Loucy (cell line): ENCODE results near the gene FUS.
A peak's percentile ranks its signal among the peaks of the same experiment; 100 is the strongest.

Experiments used
- H2AFZ ChIP-seq: fragments of 200-600 bp; sonication (generic); 2 replicates; pipeline ENCODE4 v1.6.0; 2016; ENCODE audit warnings: antibody characterized with exemption, mild to moderate bottlenecking, low read length, moderate library complexity
- H3F3A ChIP-seq: fragments of 200-600 bp; 2 replicates; pipeline ENCODE4 v1.6.0; 2016; ENCODE audit warnings: antibody characterized with exemption, low read depth, mild to moderate bottlenecking
- H3K27me3 ChIP-seq: fragments of 200-600 bp; sonication (generic); 2 replicates; pipeline ENCODE4 v1.6.1; 2014; ENCODE audit warnings: low read length, mild to moderate bottlenecking; ENCODE audit not compliant: insufficient read depth, poor library complexity, severe bottlenecking
- H3K36me3 ChIP-seq: fragments of 200-600 bp; sonication (generic); 2 replicates; pipeline ENCODE4 v1.6.1; 2016; ENCODE audit warnings: low read length; ENCODE audit not compliant: insufficient read depth
- H3K4me1 ChIP-seq: fragments of 200-600 bp; sonication (generic); 2 replicates; pipeline ENCODE4 v1.5.1; 2014; ENCODE audit warnings: low read length, mild to moderate bottlenecking; ENCODE audit not compliant: insufficient read depth, poor library complexity, severe bottlenecking
- H3K4me2 ChIP-seq: fragments of 200-600 bp; sonication (generic); 2 replicates; pipeline ENCODE4 v1.6.0; 2014; ENCODE audit warnings: antibody characterized with exemption, low read length, low read depth, mild to moderate bottlenecking; ENCODE audit not compliant: poor library complexity, severe bottlenecking
- H3K4me3 ChIP-seq: fragments of 200-600 bp; sonication (generic); 2 replicates; pipeline ENCODE4 v1.5.1; 2014; ENCODE audit warnings: low read length, mild to moderate bottlenecking, mixed read lengths; ENCODE audit not compliant: poor library complexity, severe bottlenecking
- H3K79me2 ChIP-seq: fragments of 200-600 bp; sonication (generic); 2 replicates; pipeline ENCODE4 v1.6.1; 2014; ENCODE audit warnings: low read length; ENCODE audit not compliant: insufficient read depth
- H3K9ac ChIP-seq: fragments of 200-600 bp; sonication (generic); 2 replicates; pipeline ENCODE4 v1.6.0; 2014; ENCODE audit warnings: mild to moderate bottlenecking, low read depth, low read length, moderate library complexity; ENCODE audit not compliant: poor library complexity, severe bottlenecking
- H3K9me2 ChIP-seq: fragments of 200-600 bp; sonication (generic); replicated peaks from 2 replicates; pipeline ENCODE4 v1.6.1; 2016; ENCODE audit warnings: low read depth, low read length, mixed read lengths
- H3K9me3 ChIP-seq: fragments of 200-600 bp; sonication (generic); 2 replicates; pipeline ENCODE4 v1.6.1; 2014; ENCODE audit warnings: mild to moderate bottlenecking, antibody characterized with exemption, low read length, low read depth; ENCODE audit not compliant: insufficient read depth
- H4K20me1 ChIP-seq: fragments of 200-600 bp; sonication (generic); 2 replicates; pipeline ENCODE4 v1.6.0; 2014; ENCODE audit warnings: antibody characterized with exemption, low read length, mild to moderate bottlenecking; ENCODE audit not compliant: insufficient read depth, poor library complexity, severe bottlenecking
- EZH2phosphoT487 ChIP-seq: fragments of 200-600 bp; IDR thresholded peaks from 2 replicates; pipeline ENCODE4 v1.6.1; 2018; ENCODE audit warnings: antibody characterized with exemption, mild to moderate bottlenecking, moderate library complexity, borderline replicate concordance
- TF ChIP-seq, protein P1 (sequence below): fragments of 200-600 bp; sonication (generic); conservative IDR thresholded peaks from 2 replicates; pipeline ENCODE4 v1.5.1; 2014; ENCODE audit warnings: mild to moderate bottlenecking, antibody characterized with exemption, low read length

Gene FUS

GRCh38 chr16:31202414-31203375 lies 22.8 kb downstream of the FUS start, which contains the start of gene PYCARD:
Gene PYCARD, minus strand, starts transcription at chr16:31202760. Its CDS starts 70 bp downstream, at chr16:31202690.
- TF ChIP-seq, protein P1, sequence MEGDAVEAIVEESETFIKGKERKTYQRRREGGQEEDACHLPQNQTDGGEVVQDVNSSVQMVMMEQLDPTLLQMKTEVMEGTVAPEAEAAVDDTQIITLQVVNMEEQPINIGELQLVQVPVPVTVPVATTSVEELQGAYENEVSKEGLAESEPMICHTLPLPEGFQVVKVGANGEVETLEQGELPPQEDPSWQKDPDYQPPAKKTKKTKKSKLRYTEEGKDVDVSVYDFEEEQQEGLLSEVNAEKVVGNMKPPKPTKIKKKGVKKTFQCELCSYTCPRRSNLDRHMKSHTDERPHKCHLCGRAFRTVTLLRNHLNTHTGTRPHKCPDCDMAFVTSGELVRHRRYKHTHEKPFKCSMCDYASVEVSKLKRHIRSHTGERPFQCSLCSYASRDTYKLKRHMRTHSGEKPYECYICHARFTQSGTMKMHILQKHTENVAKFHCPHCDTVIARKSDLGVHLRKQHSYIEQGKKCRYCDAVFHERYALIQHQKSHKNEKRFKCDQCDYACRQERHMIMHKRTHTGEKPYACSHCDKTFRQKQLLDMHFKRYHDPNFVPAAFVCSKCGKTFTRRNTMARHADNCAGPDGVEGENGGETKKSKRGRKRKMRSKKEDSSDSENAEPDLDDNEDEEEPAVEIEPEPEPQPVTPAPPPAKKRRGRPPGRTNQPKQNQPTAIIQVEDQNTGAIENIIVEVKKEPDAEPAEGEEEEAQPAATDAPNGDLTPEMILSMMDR, result no peak
- TF ChIP-seq EZH2phosphoT487, result no peak
- Histone ChIP-seq H3K4me1 (no peaks in the 10 kb centered on the region), H3K9me2 (no peaks in the 10 kb centered on the region), H3K4me3 (peak within 1 kb of the TSS; percentile 51), H3K36me3 (peaks cover 14% of the 10 kb centered on the region; the same call in 1 of the 2 replicates), H3K4me2 (peak within 1 kb of the TSS; percentile 10), H3F3A (no peaks in the 10 kb centered on the region; the same call in 1 of the 2 replicates), H3K9me3 (no peaks in the 10 kb centered on the region), H2AFZ (no peak within 1 kb of the TSS), H4K20me1 (peaks cover 17% of the 10 kb centered on the region), H3K9ac (no peak within 1 kb of the TSS), H3K27me3 (no peaks in the 10 kb centered on the region), H3K79me2 (no peaks in the 10 kb centered on the region)

DNA sequence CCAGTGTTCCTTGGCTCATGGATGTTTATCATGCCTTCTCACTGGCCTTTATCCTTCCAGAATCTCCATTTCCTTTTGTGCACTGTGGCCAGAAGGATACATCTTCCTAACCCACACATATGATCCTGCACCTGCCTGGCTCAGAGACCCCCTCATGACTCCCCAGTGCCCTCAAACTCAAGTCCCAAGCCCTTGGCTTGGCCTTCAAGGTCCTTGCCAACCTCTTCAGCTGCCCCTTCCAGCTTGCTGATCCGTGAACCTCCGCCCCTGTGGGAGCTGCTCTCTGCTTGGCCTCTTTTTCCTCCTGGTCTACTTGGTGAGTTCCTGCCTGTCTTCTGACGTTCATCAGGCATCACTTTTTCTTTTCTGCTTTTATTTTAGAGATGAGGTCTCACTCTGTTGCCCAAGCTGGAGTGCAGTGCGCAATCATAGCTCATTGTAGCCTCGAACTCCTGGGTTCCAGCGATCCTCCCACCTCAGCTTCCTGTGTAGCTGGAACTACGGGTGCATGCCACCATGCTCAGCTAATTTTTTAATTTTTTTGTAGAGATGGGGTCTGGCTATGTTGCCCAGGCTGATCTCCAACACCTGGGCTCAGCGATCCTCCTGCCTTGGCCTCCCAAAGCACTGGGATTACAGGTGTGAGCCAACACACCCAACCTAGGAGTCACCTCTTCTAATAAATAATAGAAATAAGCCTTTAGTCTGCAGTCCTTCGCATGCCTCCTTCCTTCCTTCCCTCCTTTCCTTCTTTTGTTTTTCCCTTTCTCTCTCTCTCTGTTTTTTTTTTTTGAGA lies 25.1 kb downstream of the FUS start:
- H3F3A ChIP-seq, result no peaks in the 10 kb centered on the region
- H3K79me2 ChIP-seq, result no peaks in the 10 kb centered on the region
- H3K9ac ChIP-seq, result no peak overlapping the region
- H3K36me3 ChIP-seq, result no peaks in the 10 kb centered on the region
- H3K27me3 ChIP-seq, result no peaks in the 10 kb centered on the region
- H2AFZ ChIP-seq, result no peak overlapping the region
- H3K4me3 ChIP-seq, result no peak overlapping the region
- H3K4me1 ChIP-seq, result no peaks in the 10 kb centered on the region
- H3K4me2 ChIP-seq, result no peak overlapping the region
- TF ChIP-seq, protein P1, result no peak
- no peak for TF ChIP-seq EZH2phosphoT487
- no peaks in the 10 kb centered on the region for H3K9me3 ChIP-seq
- H4K20me1 ChIP-seq, result no peaks in the 10 kb centered on the region
- no peaks in the 10 kb centered on the region for H3K9me2 ChIP-seq

DNA sequence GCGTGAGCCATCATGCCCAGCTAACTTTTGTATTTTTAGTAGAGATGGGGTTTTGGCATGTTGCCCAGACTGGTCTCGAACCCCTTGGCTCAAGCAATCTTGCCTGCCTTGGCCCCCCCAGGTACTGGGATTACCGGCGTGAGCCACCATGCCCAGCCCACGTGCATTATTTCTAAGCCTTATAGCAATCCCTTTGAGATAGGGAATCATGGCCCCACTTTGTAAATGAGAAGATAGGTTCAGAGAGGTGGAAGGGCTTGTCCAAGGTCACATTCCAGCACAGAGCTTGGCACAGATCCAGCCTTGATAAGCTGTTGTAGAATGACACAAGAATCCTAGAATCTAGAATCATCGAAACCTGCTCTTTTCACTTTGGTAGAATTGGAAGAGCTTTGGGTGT lies 26.8 kb downstream of the FUS start:
- Histone ChIP-seq H3K9me2 (no peaks in the 10 kb centered on the region), H3K9me3 (no peaks in the 10 kb centered on the region), H3K4me2 (no peak overlapping the region), H3K9ac (no peak overlapping the region), H3F3A (no peaks in the 10 kb centered on the region), H3K27me3 (no peaks in the 10 kb centered on the region), H3K36me3 (no peaks in the 10 kb centered on the region), H3K79me2 (no peaks in the 10 kb centered on the region), H2AFZ (no peak overlapping the region), H3K4me3 (no peak overlapping the region), H3K4me1 (no peaks in the 10 kb centered on the region), H4K20me1 (no peaks in the 10 kb centered on the region)
- TF ChIP-seq EZH2phosphoT487, result no peak
- TF ChIP-seq, protein P1, result no peak
